ENCODE results near the gene KIF3A.

The KIF3A gene

GRCh38 chr5:132664696-132665209, 72.6 kb downstream of the KIF3A start:
- no peaks in the 10 kb centered on the region for H4K20me1 ChIP-seq (ENCODE audit: insufficient read depth, low read length, poor library complexity, severe bottlenecking)
- no peaks in the 10 kb centered on the region for H3K36me3 ChIP-seq (ENCODE audit: insufficient read depth, low read length)
- no peaks in the 10 kb centered on the region for H3K9me2 ChIP-seq (replicated peaks; ENCODE audit: low read depth, low read length)
- no peak overlapping the region for H3K4me2 ChIP-seq (ENCODE audit: low read depth, low read length, poor library complexity, severe bottlenecking)
- TF ChIP-seq EZH2phosphoT487 (IDR thresholded peaks at IDR 0.05; ENCODE audit: borderline replicate concordance) (no peak), CTCF (conservative IDR thresholded peaks at IDR 0.05; ENCODE audit: low read length) (no peak)
- no peak overlapping the region for H3K9ac ChIP-seq (ENCODE audit: low read depth, low read length, poor library complexity, severe bottlenecking)
- H2AFZ ChIP-seq (ENCODE audit: low read length): no peak overlapping the region
- no peaks in the 10 kb centered on the region for H3K79me2 ChIP-seq (ENCODE audit: insufficient read depth, low read length)
- H3K4me1 ChIP-seq (ENCODE audit: insufficient read depth, low read length, poor library complexity, severe bottlenecking): peaks cover 17% of the 10 kb centered on the region
- H3K27me3 ChIP-seq (ENCODE audit: insufficient read depth, low read length, poor library complexity, severe bottlenecking): no peaks in the 10 kb centered on the region
- no peaks in the 10 kb centered on the region for H3F3A ChIP-seq (ENCODE audit: low read depth)
- H3K9me3 ChIP-seq (ENCODE audit: insufficient read depth, low read depth, low read length): no peaks in the 10 kb centered on the region
- no peak overlapping the region for H3K4me3 ChIP-seq (ENCODE audit: low read length, poor library complexity, severe bottlenecking)

GRCh38 chr5:132663771-132664695, 73.3 kb downstream of the KIF3A start:
- TF ChIP-seq CTCF (conservative IDR thresholded peaks at IDR 0.05; ENCODE audit: low read length) (no peak), EZH2phosphoT487 (IDR thresholded peaks at IDR 0.05; ENCODE audit: borderline replicate concordance) (no peak)
- Histone ChIP-seq H3K4me3 (ENCODE audit: low read length, poor library complexity, severe bottlenecking) (no peak overlapping the region), H4K20me1 (ENCODE audit: insufficient read depth, low read length, poor library complexity, severe bottlenecking) (no peaks in the 10 kb centered on the region), H3K79me2 (ENCODE audit: insufficient read depth, low read length) (no peaks in the 10 kb centered on the region), H3K27me3 (ENCODE audit: insufficient read depth, low read length, poor library complexity, severe bottlenecking) (no peaks in the 10 kb centered on the region), H3K36me3 (ENCODE audit: insufficient read depth, low read length) (no peaks in the 10 kb centered on the region), H3K9me3 (ENCODE audit: insufficient read depth, low read depth, low read length) (no peaks in the 10 kb centered on the region), H3F3A (ENCODE audit: low read depth) (no peaks in the 10 kb centered on the region), H3K9ac (ENCODE audit: low read depth, low read length, poor library complexity, severe bottlenecking) (no peak overlapping the region), H3K4me1 (ENCODE audit: insufficient read depth, low read length, poor library complexity, severe bottlenecking) (peaks cover 17% of the 10 kb centered on the region), H2AFZ (ENCODE audit: low read length) (no peak overlapping the region), H3K4me2 (ENCODE audit: low read depth, low read length, poor library complexity, severe bottlenecking) (no peak overlapping the region), H3K9me2 (replicated peaks; ENCODE audit: low read depth, low read length) (no peaks in the 10 kb centered on the region)

- no peaks in the 10 kb centered on the region for H3K27me3 ChIP-seq (ENCODE audit: insufficient read depth, low read length, poor library complexity, severe bottlenecking)
- H3K9ac ChIP-seq (ENCODE audit: low read depth, low read length, poor library complexity, severe bottlenecking): no peak overlapping the region
- H3K36me3 ChIP-seq (ENCODE audit: insufficient read depth, low read length): no peaks in the 10 kb centered on the region
- no peaks in the 10 kb centered on the region for H3K9me3 ChIP-seq (ENCODE audit: insufficient read depth, low read depth, low read length)
- no peak overlapping the region; the same call in 1 of the 2 replicates for H2AFZ ChIP-seq (ENCODE audit: low read length)
- no peaks in the 10 kb centered on the region for H3K79me2 ChIP-seq (ENCODE audit: insufficient read depth, low read length)
- no peak overlapping the region for H3K4me3 ChIP-seq (ENCODE audit: low read length, poor library complexity, severe bottlenecking)
- no peak overlapping the region for H3K4me2 ChIP-seq (ENCODE audit: low read depth, low read length, poor library complexity, severe bottlenecking)
- H3F3A ChIP-seq (ENCODE audit: low read depth): no peaks in the 10 kb centered on the region
- no peaks in the 10 kb centered on the region for H3K9me2 ChIP-seq (replicated peaks; ENCODE audit: low read depth, low read length)
- H3K4me1 ChIP-seq (ENCODE audit: insufficient read depth, low read length, poor library complexity, severe bottlenecking): peaks cover 17% of the 10 kb centered on the region
- H4K20me1 ChIP-seq (ENCODE audit: insufficient read depth, low read length, poor library complexity, severe bottlenecking): no peaks in the 10 kb centered on the region
- TF ChIP-seq EZH2phosphoT487 (IDR thresholded peaks at IDR 0.05; ENCODE audit: borderline replicate concordance): no peak
- TF ChIP-seq CTCF (conservative IDR thresholded peaks at IDR 0.05; ENCODE audit: low read length): no peak
Measured at GRCh38 chr5:132662925-132663770, 74.2 kb downstream of the KIF3A start.
